Heart right ventricle (tissue), 16 donors: ENCODE data around the gene ANXA4. TPM values are rescaled to one million over a fixed set of nuclear protein-coding genes. Genes with fewer than 3 reads are reported as not detected.

Source experiments
- ATAC-seq, 8 donors: fragments of 200-7000 bp; cut with Tn5 transposase; one replicate each; pipeline ENCODE4 v1.9.1; 2020; ENCODE audit warnings: mild to moderate bottlenecking in 8 of 8, moderate library complexity in 8 of 8, moderate number of reproducible peaks in 1 of 8
- DNase-seq, 2 donors: peaks; one replicate each; pipeline ENCODE4 v3.0.0-alpha.2; 2020
- H3K27ac ChIP-seq, 10 donors: fragments of 200-600 bp; sonication (generic) in 2 of 10; one replicate each; pipeline versions ENCODE4 v1.5.0 to v1.8.0; 2020 to 2022; ENCODE audit warnings: mild to moderate bottlenecking in 3 of 10
- H3K27me3 ChIP-seq, 7 donors: fragments of 200-600 bp; one replicate each; pipeline ENCODE4 v1.8.0; 2021 to 2022; ENCODE audit warnings: mild to moderate bottlenecking in 2 of 7
- H3K36me3 ChIP-seq, 9 donors: fragments of 200-600 bp; sonication (generic) in 1 of 9; one replicate each; pipeline versions ENCODE4 v1.5.0 to v1.8.0; 2020 to 2022; ENCODE audit warnings: mild to moderate bottlenecking in 2 of 9
- H3K4me1 ChIP-seq, 9 donors: fragments of 200-600 bp; sonication (generic) in 1 of 9; one replicate each; pipeline versions ENCODE4 v1.5.0 to v1.8.0; 2020 to 2022; ENCODE audit warnings: mild to moderate bottlenecking in 4 of 9
- H3K4me3 ChIP-seq, 10 donors: fragments of 200-600 bp; sonication (generic) in 2 of 10; one replicate each; pipeline versions ENCODE4 v1.5.0 to v1.8.0; 2020 to 2022; ENCODE audit warnings: mild to moderate bottlenecking in 7 of 10, moderate library complexity in 2 of 10
- H3K9me3 ChIP-seq, 11 donors: fragments of 200-600 bp in 10 of 11; sonication (generic) in 2 of 11; one replicate each; pipeline versions ENCODE4 v1.5.0 to v1.8.0; 2013 to 2022; ENCODE audit warnings: mild to moderate bottlenecking in 2 of 11, control low read depth in 1 of 11, moderate library complexity in 1 of 11
- CTCF ChIP-seq, 9 donors: fragments of 200-600 bp; sonication (generic) in 2 of 9; IDR thresholded peaks; one replicate each; pipeline versions ENCODE4 v1.5.0 to v1.8.0; 2021 to 2022; ENCODE audit warnings: antibody characterized with exemption in 9 of 9, mild to moderate bottlenecking in 5 of 9, moderate library complexity in 1 of 9
- WGBS, 2 donors: extraction: QIAGEN DNeasy Blood & Tissue Kit; methylation state at CpG; one replicate each; pipeline ENCODE4 v1.1.7; 2013; ENCODE audit warnings: inconsistent platforms in 1 of 2; 5-methylcytosine and 5-hydroxymethylcytosine counted together
- intact Hi-C, 10 donors: fragments of 100-400 bp; cut with DNase I; formaldehyde crosslinking; loops; one replicate each; pipeline versions ENCODE4 v1.11.1 to v1.14.2; 2022
- polyA plus RNA-seq, 2 donors: library from polyadenylated mRNA; stranded (reverse); fragments of 200-250 nt; gene quantifications; one replicate each; pipeline ENCODE4 v1.2.3, GENCODE V29; 2013
- total RNA-seq, 10 donors: library from RNA; stranded (reverse); fragmentation: NEBNext Ultra II Directional in 3 of 10; extraction: Animal tissue kit (Norgen Biotek cat#: 25700) in 3 of 10; gene quantifications; one replicate each; pipeline versions ENCODE4 v1.2.1 to v1.2.4, GENCODE V29; 2021 to 2023
- donor health status: Arrhythmogenic right ventricular cardiomyopathy.
- donor health status: ischemic (EF 13 %, LVEDD 7.1; RV severe dilation, severe dysfunction).
- donor health status: healthy with polysubstance abuse.
- donor health status: DM: no; HTN: yes; CAD: no.
- donor health status: DM: no; HTN: no; CAD: no.
- donor health status: ischemic (EF 25% LVEDD 6.9; RV normal size, moderate dysfunction).
- donor health status: ischemic (EF 25% LVEDD 5.7; RV mildly dilated, moderate dysfunction).
- donor health status: healthy.
- donor health status: DM: yes; HTN: yes; CAD: no.
- donor health status: Ischemic cardiomyopathy.
- donor health status: ischemic (EF 35%, LVEDD 5.7; RV mildly dilated, moderate dysfunction).
- donor health status: nonischemic (EF 11% LVEDD 7.7; RV severe dilation, severe dysfunction).
- donor health status: DM: yes; HTN: yes; CAD: no.
- donor health status: PGD.
- donor health status: ischemic (EF 29% LVEDD 5.4; RV normal size, mild dysfunction).
- donor health status: nonischemic (EF 23%, LVEDD 6.1; RV moderate dilation, normal function).

ANXA4 gene
- total and polyA plus RNA-seq, 12 donors: 12.0 to 36.7 (median 22.6) TPM

DNA sequence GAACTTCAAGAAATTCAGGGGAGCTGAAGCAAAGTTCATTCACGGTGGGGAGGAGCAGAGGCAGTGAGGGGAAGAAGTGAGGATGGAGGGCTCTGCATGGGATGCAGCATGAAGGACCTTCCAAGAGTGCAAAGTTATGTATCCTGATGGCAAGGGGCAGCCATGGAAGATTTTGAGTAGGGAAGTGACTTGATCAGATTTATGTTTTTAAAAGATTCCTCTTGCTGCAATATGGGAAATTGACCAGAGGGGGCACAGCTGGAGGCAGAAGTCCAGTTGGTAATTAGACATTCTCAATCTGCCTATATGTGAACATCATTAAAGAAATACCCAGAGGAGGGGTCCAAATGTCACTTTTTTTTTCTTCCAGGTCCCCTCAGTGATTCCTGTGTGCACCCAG, 21.5 kb upstream of the ANXA4 start:
- peaks cover 0 to 7% (median 0%) of the 10 kb centered on the region in 9 donors for H3K4me1 ChIP-seq
- H3K36me3 ChIP-seq: no peaks in the 10 kb centered on the region
- 59 to 66% methylated on average over 1 of the region's 1 CpG for WGBS, 2 donors
- no peaks in the 10 kb centered on the region for H3K9me3 ChIP-seq
- H3K27me3 ChIP-seq: no peaks in the 10 kb centered on the region
- no peak overlapping the region for H3K4me3 ChIP-seq
- peak in 1 of 9 donors; percentile 39 for TF ChIP-seq CTCF (IDR thresholded peaks at IDR 0.05)
- DNase-seq: no peak
- intact Hi-C loops: loop anchor here in 2 of 10 donors (5.0 kb wide), 2 partner anchors 97 to 163 kb away; no protein-coding TSS in a partner anchor
- H3K27ac ChIP-seq: no peak overlapping the region
- ATAC-seq: no peak

GRCh38 chr2:69721022-69721421, 20.9 kb upstream of the ANXA4 start:
- intact Hi-C loops: loop anchor here in 2 of 10 donors (5.0 kb wide), 2 partner anchors 96 to 164 kb away; no protein-coding TSS in a partner anchor

GRCh38 chr2:69723791-69724190, 18.1 kb upstream of the ANXA4 start:
- Histone ChIP-seq H3K36me3 (no peaks in the 10 kb centered on the region), H3K27me3 (no peaks in the 10 kb centered on the region), H3K9me3 (no peaks in the 10 kb centered on the region), H3K4me3 (no peak overlapping the region), H3K4me1 (peaks cover 0 to 7% (median 0%) of the 10 kb centered on the region in 9 donors), H3K27ac (no peak overlapping the region)
- TF ChIP-seq CTCF (IDR thresholded peaks at IDR 0.05): no peak
- WGBS, 2 donors: 93 to 95% methylated on average over 14 of the region's 14 CpGs
- intact Hi-C loops: loop anchor here (1.0 to 5.0 kb wide), 5 partner anchors 93 to 166 kb away; no protein-coding TSS in a partner anchor
- ATAC-seq (no peak), DNase-seq (no peak)

More at GRCh38 chr2:69721022-69721421, 20.9 kb upstream of the ANXA4 start:
- no peak overlapping the region for H3K27ac ChIP-seq
- H3K9me3 ChIP-seq: no peaks in the 10 kb centered on the region
- no peak overlapping the region for H3K4me3 ChIP-seq
- 81 to 89% methylated on average over 4 of the region's 4 CpGs for WGBS, 2 donors
- H3K4me1 ChIP-seq: peaks cover 0 to 7% (median 0%) of the 10 kb centered on the region in 9 donors
- H3K27me3 ChIP-seq: no peaks in the 10 kb centered on the region
- no peaks in the 10 kb centered on the region for H3K36me3 ChIP-seq
- TF ChIP-seq CTCF (IDR thresholded peaks at IDR 0.05): no peak
- ATAC-seq (no peak), DNase-seq (no peak)

DNA sequence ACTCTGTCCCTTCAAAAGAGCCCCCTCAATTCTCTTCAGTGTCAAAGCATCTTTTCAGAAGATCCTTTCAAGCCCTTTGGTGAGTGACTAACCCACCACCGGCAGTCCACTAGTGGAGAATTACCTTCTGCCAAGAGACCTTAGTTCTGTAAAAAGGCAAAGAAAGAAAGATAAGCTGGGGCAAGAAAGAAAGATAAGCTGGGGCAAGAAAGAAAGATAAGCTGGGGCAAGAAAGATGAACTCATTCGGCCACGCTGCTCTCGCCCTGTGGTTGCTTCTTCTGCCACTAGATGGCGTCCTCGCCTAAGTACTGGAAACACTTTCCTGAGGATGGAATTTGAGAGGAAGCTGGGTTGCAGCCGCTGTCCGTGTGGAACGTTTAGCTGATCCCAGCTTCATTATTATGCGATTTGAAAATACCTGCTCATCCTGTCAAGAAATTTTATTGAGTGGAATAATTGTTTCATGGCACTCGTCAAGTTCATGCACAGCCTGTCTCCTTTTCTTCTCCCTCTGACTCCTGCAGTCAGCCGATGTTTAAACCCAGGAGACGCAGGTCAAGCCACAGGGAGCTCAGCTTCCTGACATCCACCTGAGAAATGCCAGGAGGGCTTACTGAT, 17.3 kb upstream of the ANXA4 start:
- Histone ChIP-seq H3K9me3 (no peaks in the 10 kb centered on the region), H3K36me3 (no peaks in the 10 kb centered on the region), H3K27ac (no peak overlapping the region), H3K4me3 (peak overlapping the region in 7 of 10 donors; percentile 24 to 49 (median 37)), H3K4me1 (peaks cover 0 to 8% (median 0%) of the 10 kb centered on the region in 9 donors), H3K27me3 (no peaks in the 10 kb centered on the region)
- peak; percentile 82 to 84 for DNase-seq
- intact Hi-C loops: loop anchor here (1.0 to 5.0 kb wide), 5 partner anchors 92 to 167 kb away; no protein-coding TSS in a partner anchor
- peak; percentile 94 to 97 (median 95) for TF ChIP-seq CTCF (IDR thresholded peaks at IDR 0.05)
- 1 to 2% methylated on average over 13 of the region's 13 CpGs for WGBS, 2 donors
- peak; percentile 72 to 92 (median 88) for ATAC-seq
